ENCODE results near the gene ZBTB8A. TPM values are rescaled to one million over a fixed set of nuclear protein-coding genes. Genes with fewer than 3 reads are reported as not detected.
A peak's percentile ranks its signal among the peaks of the same experiment; 100 is the strongest.

ZBTB8A gene
- polyA plus RNA-seq, 1 of the 3 experiments (the other 2 are of a cell fraction), result 1.3 TPM

DNA sequence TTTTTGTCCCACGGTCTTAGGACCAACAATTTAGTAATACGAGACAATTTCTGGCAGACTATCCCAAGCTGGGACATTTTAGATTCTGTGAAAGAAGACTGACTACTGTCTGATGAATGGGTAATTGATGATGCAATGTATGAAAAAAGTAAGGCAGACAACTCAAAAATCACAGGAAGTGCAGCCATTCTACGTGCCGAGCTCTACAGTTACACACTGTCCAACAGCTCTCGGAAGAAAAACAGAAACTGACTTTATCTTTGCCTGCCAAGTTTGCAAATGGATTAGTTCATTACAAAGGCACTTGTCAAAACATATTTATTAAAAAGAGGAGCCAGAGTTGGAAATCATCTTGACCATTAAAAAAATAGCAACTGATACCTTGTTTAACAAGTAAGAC lies 43.1 kb upstream of the ZBTB8A start:
- Histone ChIP-seq H4K20me1 (ENCODE audit: insufficient read depth) (no peaks in the 10 kb centered on the region), H3K4me3 (ENCODE audit: low read depth in 2 of 2, low read length in 1 of 2) (peak overlapping the region in 1 of 2 experiments; percentile 46; a peak in 3 of 4 replicates), H2AFZ (ENCODE audit: low read depth) (peak overlapping the region; percentile 77), H3K4me1 (ENCODE audit: control insufficient read depth in 1 of 2, insufficient read depth in 2 of 2, low read depth in 1 of 2, low read length in 1 of 2) (peaks cover 0 to 11% of the 10 kb centered on the region in 2 experiments; a peak in 2 of 4 replicates), H3K27me3 (ENCODE audit: insufficient read depth) (no peaks in the 10 kb centered on the region), H3K9me2 (no peaks in the 10 kb centered on the region), H3K9me3 (no peaks in the 10 kb centered on the region), H3K36me3 (replicated peaks in 1 of 2; ENCODE audit: control insufficient read depth in 1 of 2, insufficient read depth in 2 of 2, low read length in 1 of 2) (no peaks in the 10 kb centered on the region), H3K4me2 (peak overlapping the region; percentile 53), H3K79me2 (ENCODE audit: insufficient read depth) (no peaks in the 10 kb centered on the region), H3K27ac (ENCODE audit: low read depth in 2 of 2, low read length in 1 of 2) (peak overlapping the region; percentile 48 to 82), H3F3A (replicated peaks; ENCODE audit: insufficient read depth) (peaks cover 13% of the 10 kb centered on the region), H3K9ac (peak overlapping the region; percentile 6; the same call in 1 of the 2 replicates)
- ChIA-PET CTCF (interaction anchor here (1.0 to 1.5 kb wide), 6 partner anchors 8 to 96 kb away, joined by 3 to 4 read pairs (median 3); no protein-coding TSS in a partner anchor), POLR2A (interaction anchor here (1.2 to 1.6 kb wide), 2 partner anchors 31 to 155 kb away, joined by 3 read pairs; partner anchors contain the start of genes RBBP4 and ZBTB8B)
- peak; percentile 73; the same call in 1 of the 2 replicates for TF ChIP-seq YY1 (IDR thresholded peaks at IDR 0.05; ENCODE audit: low read depth)
- TF ChIP-seq MEF2A (IDR thresholded peaks at IDR 0.05; ENCODE audit: borderline replicate concordance, low read depth), result no peak
- TF ChIP-seq, protein P1, sequence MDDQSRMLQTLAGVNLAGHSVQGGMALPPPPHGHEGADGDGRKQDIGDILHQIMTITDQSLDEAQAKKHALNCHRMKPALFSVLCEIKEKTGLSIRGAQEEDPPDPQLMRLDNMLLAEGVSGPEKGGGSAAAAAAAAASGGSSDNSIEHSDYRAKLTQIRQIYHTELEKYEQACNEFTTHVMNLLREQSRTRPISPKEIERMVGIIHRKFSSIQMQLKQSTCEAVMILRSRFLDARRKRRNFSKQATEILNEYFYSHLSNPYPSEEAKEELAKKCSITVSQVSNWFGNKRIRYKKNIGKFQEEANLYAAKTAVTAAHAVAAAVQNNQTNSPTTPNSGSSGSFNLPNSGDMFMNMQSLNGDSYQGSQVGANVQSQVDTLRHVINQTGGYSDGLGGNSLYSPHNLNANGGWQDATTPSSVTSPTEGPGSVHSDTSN (IDR thresholded peaks at IDR 0.05), result peak; percentile 34
- TF ChIP-seq, protein P2, sequence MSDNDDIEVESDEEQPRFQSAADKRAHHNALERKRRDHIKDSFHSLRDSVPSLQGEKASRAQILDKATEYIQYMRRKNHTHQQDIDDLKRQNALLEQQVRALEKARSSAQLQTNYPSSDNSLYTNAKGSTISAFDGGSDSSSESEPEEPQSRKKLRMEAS (IDR thresholded peaks at IDR 0.05; ENCODE audit: low read depth), result 0 out of 2 replicates have a peak, but pooled peaks have one; percentile 20
- TF ChIP-seq NFIC (IDR thresholded peaks at IDR 0.05; ENCODE audit: borderline replicate concordance), result no peak; the same call in 1 of the 2 replicates
- TF ChIP-seq, protein P3, sequence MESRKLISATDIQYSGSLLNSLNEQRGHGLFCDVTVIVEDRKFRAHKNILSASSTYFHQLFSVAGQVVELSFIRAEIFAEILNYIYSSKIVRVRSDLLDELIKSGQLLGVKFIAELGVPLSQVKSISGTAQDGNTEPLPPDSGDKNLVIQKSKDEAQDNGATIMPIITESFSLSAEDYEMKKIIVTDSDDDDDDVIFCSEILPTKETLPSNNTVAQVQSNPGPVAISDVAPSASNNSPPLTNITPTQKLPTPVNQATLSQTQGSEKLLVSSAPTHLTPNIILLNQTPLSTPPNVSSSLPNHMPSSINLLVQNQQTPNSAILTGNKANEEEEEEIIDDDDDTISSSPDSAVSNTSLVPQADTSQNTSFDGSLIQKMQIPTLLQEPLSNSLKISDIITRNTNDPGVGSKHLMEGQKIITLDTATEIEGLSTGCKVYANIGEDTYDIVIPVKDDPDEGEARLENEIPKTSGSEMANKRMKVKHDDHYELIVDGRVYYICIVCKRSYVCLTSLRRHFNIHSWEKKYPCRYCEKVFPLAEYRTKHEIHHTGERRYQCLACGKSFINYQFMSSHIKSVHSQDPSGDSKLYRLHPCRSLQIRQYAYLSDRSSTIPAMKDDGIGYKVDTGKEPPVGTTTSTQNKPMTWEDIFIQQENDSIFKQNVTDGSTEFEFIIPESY (IDR thresholded peaks at IDR 0.05; ENCODE audit: borderline replicate concordance, low read depth), result no peak
- peak in 1 of 2 experiments; percentile 46; a peak in 2 of 4 replicates for TF ChIP-seq EP300 (IDR thresholded peaks at IDR 0.05; ENCODE audit: borderline replicate concordance in 1 of 2, low read depth in 1 of 2, low read length in 1 of 2)
- TF ChIP-seq, protein P4, sequence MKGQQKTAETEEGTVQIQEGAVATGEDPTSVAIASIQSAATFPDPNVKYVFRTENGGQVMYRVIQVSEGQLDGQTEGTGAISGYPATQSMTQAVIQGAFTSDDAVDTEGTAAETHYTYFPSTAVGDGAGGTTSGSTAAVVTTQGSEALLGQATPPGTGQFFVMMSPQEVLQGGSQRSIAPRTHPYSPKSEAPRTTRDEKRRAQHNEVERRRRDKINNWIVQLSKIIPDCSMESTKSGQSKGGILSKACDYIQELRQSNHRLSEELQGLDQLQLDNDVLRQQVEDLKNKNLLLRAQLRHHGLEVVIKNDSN (IDR thresholded peaks at IDR 0.05; ENCODE audit: borderline replicate concordance, low read depth), result no peak
- TF ChIP-seq TCF12 (IDR thresholded peaks at IDR 0.05), result peak; percentile 54
- peak; percentile 49 for TF ChIP-seq GABPA (IDR thresholded peaks at IDR 0.05; ENCODE audit: low read depth)
- TF ChIP-seq POLR2AphosphoS5 (IDR thresholded peaks at IDR 0.05; ENCODE audit: low read depth, low read length), result peak; percentile 49; the same call in 1 of the 2 replicates
- no peak for TF ChIP-seq ELF1 (IDR thresholded peaks at IDR 0.05)
- TF ChIP-seq, protein P5, sequence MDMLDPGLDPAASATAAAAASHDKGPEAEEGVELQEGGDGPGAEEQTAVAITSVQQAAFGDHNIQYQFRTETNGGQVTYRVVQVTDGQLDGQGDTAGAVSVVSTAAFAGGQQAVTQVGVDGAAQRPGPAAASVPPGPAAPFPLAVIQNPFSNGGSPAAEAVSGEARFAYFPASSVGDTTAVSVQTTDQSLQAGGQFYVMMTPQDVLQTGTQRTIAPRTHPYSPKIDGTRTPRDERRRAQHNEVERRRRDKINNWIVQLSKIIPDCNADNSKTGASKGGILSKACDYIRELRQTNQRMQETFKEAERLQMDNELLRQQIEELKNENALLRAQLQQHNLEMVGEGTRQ (IDR thresholded peaks at IDR 0.05; ENCODE audit: borderline replicate concordance, low read depth, low read length), result no peak
- TF ChIP-seq FOXM1 (IDR thresholded peaks at IDR 0.05; ENCODE audit: low read depth), result 0 out of 2 replicates have a peak, but pooled peaks have one; percentile 14
- no peak for DNase-seq
- 24% methylated on average over 5 of the region's 5 CpGs for WGBS (ENCODE audit: low lambda C conversion rate)

Data from SK-N-SH (cell line).